ENCODE results near the gene GABRG3.

GABRG3 gene

DNA sequence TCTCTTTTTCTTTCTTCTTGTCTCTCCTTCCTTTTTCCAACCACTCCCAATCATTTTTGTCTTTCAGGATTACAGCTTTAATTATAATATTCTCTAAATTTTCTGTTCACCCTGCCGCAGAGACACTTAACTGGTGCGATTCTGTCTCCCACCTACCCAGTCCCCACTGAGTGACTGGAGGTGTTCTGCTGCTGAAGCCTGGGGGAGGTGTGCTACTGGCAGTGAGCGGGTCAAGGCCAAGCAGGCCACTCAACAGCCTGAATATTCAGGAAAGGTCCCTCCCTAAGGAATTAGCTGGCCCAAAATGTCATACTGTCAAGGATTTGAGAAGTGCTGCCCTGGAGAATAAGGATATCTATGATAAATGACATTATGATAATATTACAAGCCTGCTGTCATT is 126.5 kb downstream of the GABRG3 start:
- TF ChIP-seq, protein P1, sequence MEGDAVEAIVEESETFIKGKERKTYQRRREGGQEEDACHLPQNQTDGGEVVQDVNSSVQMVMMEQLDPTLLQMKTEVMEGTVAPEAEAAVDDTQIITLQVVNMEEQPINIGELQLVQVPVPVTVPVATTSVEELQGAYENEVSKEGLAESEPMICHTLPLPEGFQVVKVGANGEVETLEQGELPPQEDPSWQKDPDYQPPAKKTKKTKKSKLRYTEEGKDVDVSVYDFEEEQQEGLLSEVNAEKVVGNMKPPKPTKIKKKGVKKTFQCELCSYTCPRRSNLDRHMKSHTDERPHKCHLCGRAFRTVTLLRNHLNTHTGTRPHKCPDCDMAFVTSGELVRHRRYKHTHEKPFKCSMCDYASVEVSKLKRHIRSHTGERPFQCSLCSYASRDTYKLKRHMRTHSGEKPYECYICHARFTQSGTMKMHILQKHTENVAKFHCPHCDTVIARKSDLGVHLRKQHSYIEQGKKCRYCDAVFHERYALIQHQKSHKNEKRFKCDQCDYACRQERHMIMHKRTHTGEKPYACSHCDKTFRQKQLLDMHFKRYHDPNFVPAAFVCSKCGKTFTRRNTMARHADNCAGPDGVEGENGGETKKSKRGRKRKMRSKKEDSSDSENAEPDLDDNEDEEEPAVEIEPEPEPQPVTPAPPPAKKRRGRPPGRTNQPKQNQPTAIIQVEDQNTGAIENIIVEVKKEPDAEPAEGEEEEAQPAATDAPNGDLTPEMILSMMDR (IDR thresholded peaks at IDR 0.05; ENCODE audit: insufficient read depth, low read length, poor library complexity, severe bottlenecking): no peak
- no peak for TF ChIP-seq EZH2phosphoT487 (conservative IDR thresholded peaks at IDR 0.05; ENCODE audit: low read length)
- no peak overlapping the region for H3K4me3 ChIP-seq (ENCODE audit: insufficient read depth, low read length, poor library complexity, severe bottlenecking)
- H2AFZ ChIP-seq (ENCODE audit: low read depth, low read length, severe bottlenecking): no peak overlapping the region
- no peaks in the 10 kb centered on the region for H3F3A ChIP-seq (ENCODE audit: insufficient read depth)
- no peak overlapping the region for H3K4me2 ChIP-seq (ENCODE audit: low read depth, low read length, poor library complexity, severe bottlenecking)
- H3K36me3 ChIP-seq (ENCODE audit: low read length): no peaks in the 10 kb centered on the region
- no peaks in the 10 kb centered on the region for H3K9me2 ChIP-seq (replicated peaks; ENCODE audit: insufficient read depth, low read length)
- H3K27me3 ChIP-seq (ENCODE audit: low read length): no peaks in the 10 kb centered on the region
- H3K9ac ChIP-seq (ENCODE audit: low read length): no peak overlapping the region
- H3K27ac ChIP-seq (ENCODE audit: low read depth, low read length): no peak overlapping the region
- no peaks in the 10 kb centered on the region for H4K20me1 ChIP-seq (ENCODE audit: low read depth, low read length)
- H3K79me2 ChIP-seq (ENCODE audit: insufficient read depth, low read length): no peaks in the 10 kb centered on the region
- H3K9me3 ChIP-seq (ENCODE audit: insufficient read depth, low read length): no peaks in the 10 kb centered on the region

DNA sequence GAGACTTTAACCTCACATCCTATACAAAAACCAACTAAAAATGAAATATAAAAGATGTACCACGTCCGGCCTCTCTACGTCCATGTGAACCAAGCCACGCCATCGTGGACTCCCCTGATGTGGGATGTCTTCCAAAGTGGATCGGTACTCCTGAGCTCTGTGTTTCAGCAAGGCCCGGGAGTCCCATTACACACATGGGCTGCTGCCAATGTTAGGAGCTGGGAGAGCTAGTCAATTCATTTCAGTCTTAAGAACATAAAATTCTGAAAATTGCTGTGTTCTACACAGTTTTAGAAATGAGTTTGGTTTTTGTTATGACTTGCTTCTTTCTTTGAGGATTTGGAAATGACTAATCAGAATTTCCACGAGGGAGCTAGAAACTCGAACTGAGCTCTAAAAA is 131.0 kb downstream of the GABRG3 start:
- H3K27ac ChIP-seq (ENCODE audit: low read depth, low read length): no peak overlapping the region
- no peaks in the 10 kb centered on the region for H3F3A ChIP-seq (ENCODE audit: insufficient read depth)
- no peak overlapping the region for H3K4me2 ChIP-seq (ENCODE audit: low read depth, low read length, poor library complexity, severe bottlenecking)
- H3K79me2 ChIP-seq (ENCODE audit: insufficient read depth, low read length): no peaks in the 10 kb centered on the region
- H3K9ac ChIP-seq (ENCODE audit: low read length): no peak overlapping the region
- no peaks in the 10 kb centered on the region for H3K27me3 ChIP-seq (ENCODE audit: low read length)
- no peak overlapping the region for H2AFZ ChIP-seq (ENCODE audit: low read depth, low read length, severe bottlenecking)
- no peak overlapping the region for H3K4me3 ChIP-seq (ENCODE audit: insufficient read depth, low read length, poor library complexity, severe bottlenecking)
- TF ChIP-seq EZH2phosphoT487 (conservative IDR thresholded peaks at IDR 0.05; ENCODE audit: low read length): no peak
- H4K20me1 ChIP-seq (ENCODE audit: low read depth, low read length): no peaks in the 10 kb centered on the region
- no peaks in the 10 kb centered on the region for H3K9me2 ChIP-seq (replicated peaks; ENCODE audit: insufficient read depth, low read length)
- H3K9me3 ChIP-seq (ENCODE audit: insufficient read depth, low read length): no peaks in the 10 kb centered on the region
- no peaks in the 10 kb centered on the region for H3K36me3 ChIP-seq (ENCODE audit: low read length)

DNA sequence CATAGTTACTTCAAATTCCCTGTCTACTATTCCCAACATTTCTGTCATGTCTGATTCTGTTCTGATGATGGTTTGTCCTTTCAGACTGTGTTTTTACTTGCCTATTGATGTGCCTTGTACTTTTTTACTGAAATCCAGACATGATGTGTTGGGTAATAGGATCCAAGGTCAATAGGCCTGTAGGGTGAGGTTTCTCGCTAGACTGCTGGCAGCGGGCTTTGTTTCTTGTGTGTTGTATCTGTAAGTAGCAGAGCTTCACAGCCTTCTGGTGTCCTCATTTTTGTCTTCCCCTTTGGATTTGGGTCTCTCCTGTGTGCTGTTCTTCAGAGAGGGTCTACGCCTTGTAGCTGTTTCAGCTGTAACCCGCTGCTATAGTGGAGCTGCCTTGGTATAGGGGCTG is 140.3 kb downstream of the GABRG3 start:
- no peak for TF ChIP-seq EZH2phosphoT487 (conservative IDR thresholded peaks at IDR 0.05; ENCODE audit: low read length)
- TF ChIP-seq, protein P1 (IDR thresholded peaks at IDR 0.05; ENCODE audit: insufficient read depth, low read length, poor library complexity, severe bottlenecking): no peak
- Histone ChIP-seq H3K36me3 (ENCODE audit: low read length) (no peaks in the 10 kb centered on the region), H3K9ac (ENCODE audit: low read length) (no peak overlapping the region), H3F3A (ENCODE audit: insufficient read depth) (no peaks in the 10 kb centered on the region), H3K27me3 (ENCODE audit: low read length) (no peaks in the 10 kb centered on the region), H3K4me3 (ENCODE audit: insufficient read depth, low read length, poor library complexity, severe bottlenecking) (no peak overlapping the region), H3K9me3 (ENCODE audit: insufficient read depth, low read length) (no peaks in the 10 kb centered on the region), H3K4me2 (ENCODE audit: low read depth, low read length, poor library complexity, severe bottlenecking) (no peak overlapping the region), H3K27ac (ENCODE audit: low read depth, low read length) (no peak overlapping the region), H3K79me2 (ENCODE audit: insufficient read depth, low read length) (no peaks in the 10 kb centered on the region), H3K9me2 (replicated peaks; ENCODE audit: insufficient read depth, low read length) (no peaks in the 10 kb centered on the region), H4K20me1 (ENCODE audit: low read depth, low read length) (no peaks in the 10 kb centered on the region), H2AFZ (ENCODE audit: low read depth, low read length, severe bottlenecking) (no peak overlapping the region)

DNA sequence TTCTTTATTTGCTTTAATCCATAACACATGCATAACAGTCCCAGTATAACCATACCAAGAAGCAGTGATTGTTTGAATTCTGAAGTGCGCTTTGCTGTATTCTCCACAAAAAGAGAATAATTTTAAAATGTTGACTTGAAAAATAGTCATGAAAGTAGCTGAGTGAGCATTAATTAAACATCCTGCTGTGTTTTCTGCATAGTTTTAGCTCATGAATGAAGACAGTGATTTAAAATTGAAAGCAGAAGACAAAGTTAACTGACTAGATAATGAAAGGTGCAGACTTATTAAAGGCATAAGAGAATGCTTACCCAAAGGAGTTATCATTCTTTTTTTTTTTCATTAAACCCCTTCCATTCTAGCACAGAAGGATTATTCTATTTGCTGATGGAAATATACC is 143.5 kb downstream of the GABRG3 start:
- Histone ChIP-seq H3F3A (ENCODE audit: insufficient read depth) (no peaks in the 10 kb centered on the region), H3K27me3 (ENCODE audit: low read length) (no peaks in the 10 kb centered on the region), H2AFZ (ENCODE audit: low read depth, low read length, severe bottlenecking) (no peak overlapping the region), H3K36me3 (ENCODE audit: low read length) (no peaks in the 10 kb centered on the region), H3K9me3 (ENCODE audit: insufficient read depth, low read length) (no peaks in the 10 kb centered on the region), H3K79me2 (ENCODE audit: insufficient read depth, low read length) (no peaks in the 10 kb centered on the region), H3K4me2 (ENCODE audit: low read depth, low read length, poor library complexity, severe bottlenecking) (no peak overlapping the region), H4K20me1 (ENCODE audit: low read depth, low read length) (no peaks in the 10 kb centered on the region), H3K4me3 (ENCODE audit: insufficient read depth, low read length, poor library complexity, severe bottlenecking) (no peak overlapping the region), H3K27ac (ENCODE audit: low read depth, low read length) (no peak overlapping the region), H3K9ac (ENCODE audit: low read length) (no peak overlapping the region), H3K9me2 (replicated peaks; ENCODE audit: insufficient read depth, low read length) (no peaks in the 10 kb centered on the region)
- TF ChIP-seq, protein P1 (IDR thresholded peaks at IDR 0.05; ENCODE audit: insufficient read depth, low read length, poor library complexity, severe bottlenecking): no peak
- TF ChIP-seq EZH2phosphoT487 (conservative IDR thresholded peaks at IDR 0.05; ENCODE audit: low read length): no peak
